H1 (cell line): ENCODE data around the gene PSKH1. TPM values are rescaled to one million over a fixed set of nuclear protein-coding genes. Genes with fewer than 3 reads are reported as not detected.

Experiments used
- CTCF ChIA-PET: fragments of 300-600 bp; sonication (Branson Sonifier 250); formaldehyde crosslinking; loops from one replicate; lab custom pipeline; 2021; ENCODE audit not compliant: partially characterized antibody; lab: Charles Lee
- POLR2A ChIA-PET: fragments of 300-600 bp; sonication (Branson Sonifier 250); formaldehyde crosslinking; loops from one replicate; lab custom pipeline; 2021; ENCODE audit warnings: inconsistent platforms; ENCODE audit not compliant: partially characterized antibody; lab: Charles Lee
- DNase-seq, 2 experiments: peaks; one replicate each; pipeline versions ENCODE4 v3.0.0 to v3.0.0-alpha.2; 2010 to 2022; ENCODE audit warnings: low spot score in 2 of 2, low read depth in 1 of 2, mixed read lengths in 1 of 2
- FAIRE-seq: peaks from 2 replicates; lab custom pipeline; 2011; peaks lifted over from hg19 to GRCh38; lab: Jason Lieb, UNC
- H2AFZ ChIP-seq: 2 replicates; pipeline ENCODE4 v1.8.1; 2012; ENCODE audit warnings: low read length, inconsistent platforms
- H2AK5ac ChIP-seq: 2 replicates; pipeline ENCODE4 v1.6.1; 2013; ENCODE audit warnings: low read depth, low read length
- H2BK120ac ChIP-seq: replicated peaks from 2 replicates; pipeline ENCODE3; 2013; ENCODE audit warnings: low read depth, low read length, inconsistent platforms
- H2BK12ac ChIP-seq: 2 replicates; pipeline ENCODE4 v1.6.1; 2013; ENCODE audit warnings: low read depth, low read length
- H2BK15ac ChIP-seq: 2 replicates; pipeline ENCODE4 v1.6.1; 2013; ENCODE audit warnings: low read length
- H2BK20ac ChIP-seq: 2 replicates; pipeline ENCODE4 v1.6.1; 2013; ENCODE audit warnings: low read length
- H2BK5ac ChIP-seq: 2 replicates; pipeline ENCODE4 v1.6.1; 2013; ENCODE audit warnings: low read depth, low read length
- H3K14ac ChIP-seq: 2 replicates; pipeline ENCODE4 v1.6.1; 2013; ENCODE audit warnings: inconsistent platforms; ENCODE audit not compliant: insufficient read length
- H3K18ac ChIP-seq: 2 replicates; pipeline ENCODE4 v1.6.1; 2013; ENCODE audit warnings: low read length; ENCODE audit errors: extremely low read depth
- H3K23ac ChIP-seq: 2 replicates; pipeline ENCODE4 v1.6.1; 2013; ENCODE audit warnings: inconsistent platforms; ENCODE audit not compliant: insufficient read length
- H3K23me2 ChIP-seq: 2 replicates; pipeline ENCODE4 v1.6.1; 2013; ENCODE audit warnings: low read depth, low read length
- H3K27ac ChIP-seq: 2 replicates; pipeline ENCODE4 v1.6.1; 2011; ENCODE audit warnings: low read depth, low read length, inconsistent platforms
- H3K27me3 ChIP-seq, 4 experiments: replicated peaks in 1 of 4; 1 replicate in 1 of 4; 2 replicates in 3 of 4; pipeline versions ENCODE4 v1.6.1 to v1.8.1; 2011 to 2013; ENCODE audit warnings: low read length in 3 of 4, mild to moderate bottlenecking in 3 of 4, inconsistent platforms in 2 of 4, mixed read lengths in 2 of 4, moderate library complexity in 1 of 4; ENCODE audit not compliant: control insufficient read depth in 3 of 4, insufficient read depth in 3 of 4; ENCODE audit errors: extremely low read depth in 1 of 4
- H3K36me3 ChIP-seq, 4 experiments: 2 replicates each; pipeline versions ENCODE4 v1.6.1 to v1.8.1; 2011 to 2013; ENCODE audit warnings: mild to moderate bottlenecking in 4 of 4, low read length in 3 of 4, moderate library complexity in 2 of 4, control low read depth in 1 of 4, inconsistent platforms in 1 of 4; ENCODE audit not compliant: insufficient read depth in 4 of 4, control insufficient read depth in 2 of 4
- H3K4ac ChIP-seq: replicated peaks from 2 replicates; pipeline ENCODE3; 2013; ENCODE audit warnings: low read length, low read depth, mixed read lengths, inconsistent platforms; ENCODE audit not compliant: insufficient read length
- H3K4me1 ChIP-seq, 4 experiments: replicated peaks in 1 of 4; 1 replicate in 1 of 4; 2 replicates in 3 of 4; pipeline versions ENCODE4 v1.6.1 to v1.8.1; 2011 to 2013; ENCODE audit warnings: low read length in 3 of 4, inconsistent platforms in 2 of 4, mixed read lengths in 1 of 4; ENCODE audit not compliant: insufficient read depth in 4 of 4, control insufficient read depth in 3 of 4
- H3K4me2 ChIP-seq, 2 experiments: 2 replicates each; pipeline versions ENCODE4 v1.6.1 to v1.8.1; 2011 to 2013; ENCODE audit warnings: low read depth in 2 of 2, low read length in 2 of 2, control low read depth in 1 of 2, inconsistent platforms in 1 of 2, mild to moderate bottlenecking in 1 of 2; ENCODE audit not compliant: insufficient read depth in 1 of 2
- H3K4me3 ChIP-seq, 4 experiments: fragments of 200-600, 300-600 bp in 1 of 4; sonication (generic), shearing (Covaris generic), sonication (Bioruptor Twin) in 1 of 4; 2 replicates each; pipeline versions ENCODE4 v1.5.1 to v1.8.1; 2011 to 2016; ENCODE audit warnings: low read length in 4 of 4, low read depth in 3 of 4, control low read depth in 2 of 4, inconsistent platforms in 2 of 4, mild to moderate bottlenecking in 2 of 4, mixed read lengths in 1 of 4, moderate library complexity in 1 of 4; ENCODE audit not compliant: insufficient read depth in 2 of 4; ENCODE audit errors: extremely low read depth in 1 of 4
- H3K56ac ChIP-seq: replicated peaks from 2 replicates; pipeline ENCODE3; 2013; ENCODE audit warnings: low read depth, mild to moderate bottlenecking, mixed read lengths, low read length, inconsistent platforms; ENCODE audit not compliant: insufficient read length
- H3K79me1 ChIP-seq: 2 replicates; pipeline ENCODE4 v1.6.1; 2013; ENCODE audit warnings: low read depth, low read length, control low read depth
- H3K79me2 ChIP-seq, 2 experiments: 2 replicates each; pipeline versions ENCODE4 v1.6.1 to v1.8.1; 2012 to 2013; ENCODE audit warnings: low read length in 2 of 2, mild to moderate bottlenecking in 2 of 2, inconsistent platforms in 1 of 2; ENCODE audit not compliant: insufficient read depth in 2 of 2, control insufficient read depth in 1 of 2
- H3K9ac ChIP-seq, 4 experiments: replicated peaks in 1 of 4; 1 replicate in 1 of 4; 2 replicates in 3 of 4; pipeline versions ENCODE4 v1.6.1 to v1.8.1; 2011 to 2013; ENCODE audit warnings: low read depth in 3 of 4, low read length in 3 of 4, control low read depth in 2 of 4, mild to moderate bottlenecking in 2 of 4, moderate library complexity in 2 of 4, inconsistent platforms in 1 of 4; ENCODE audit errors: extremely low read depth in 1 of 4
- H3K9me3 ChIP-seq, 2 experiments: 2 replicates each; pipeline versions ENCODE4 v1.6.1 to v1.8.1; 2012 to 2013; ENCODE audit warnings: mild to moderate bottlenecking in 2 of 2, moderate library complexity in 2 of 2, control low read depth in 1 of 2, inconsistent platforms in 1 of 2, low read depth in 1 of 2, low read length in 1 of 2, mixed read lengths in 1 of 2; ENCODE audit not compliant: insufficient read depth in 2 of 2
- H4K20me1 ChIP-seq, 2 experiments: replicated peaks in 1 of 2; 2 replicates each; pipeline versions ENCODE3 to v1.8.1; 2011 to 2013; ENCODE audit warnings: inconsistent platforms in 2 of 2, low read length in 2 of 2, mild to moderate bottlenecking in 1 of 2; ENCODE audit not compliant: insufficient read depth in 2 of 2, control insufficient read depth in 1 of 2
- H4K5ac ChIP-seq: 2 replicates; pipeline ENCODE4 v1.6.1; 2013; ENCODE audit warnings: low read length, low read depth, mixed read lengths, inconsistent platforms; ENCODE audit not compliant: insufficient read length
- H4K8ac ChIP-seq: 2 replicates; pipeline ENCODE4 v1.8.0; 2013; ENCODE audit warnings: mild to moderate bottlenecking, moderate library complexity, low read length, inconsistent platforms; ENCODE audit not compliant: insufficient read depth; ENCODE audit errors: extremely low read depth
- H4K91ac ChIP-seq: replicated peaks from 2 replicates; pipeline ENCODE3; 2013; ENCODE audit warnings: low read length, mixed read lengths, inconsistent platforms; ENCODE audit not compliant: insufficient read length
- NRF1 ChIP-seq: IDR thresholded peaks from 2 replicates; pipeline ENCODE4 v1.6.1; 2011; ENCODE audit warnings: mild to moderate bottlenecking, low read depth, low read length, improper control_type of control experiment
- SRF ChIP-seq: IDR thresholded peaks from 2 replicates; pipeline ENCODE4 v1.6.1; 2011; ENCODE audit warnings: mild to moderate bottlenecking, low read depth, low read length, moderate library complexity
- TAF1 ChIP-seq: IDR thresholded peaks from 2 replicates; pipeline ENCODE4 v1.6.1; 2011; ENCODE audit warnings: mild to moderate bottlenecking, low read depth, low read length
- WGBS, 2 experiments: shearing (Covaris generic) in 1 of 2; methylation state at CpG; one replicate each; pipeline versions ENCODE4 v1.1.6 to v1.1.7; 2013 to 2015; ENCODE audit warnings: low lambda C conversion rate in 2 of 2, mixed read lengths in 2 of 2, inconsistent platforms in 1 of 2, low coverage in 1 of 2, missing lambda C conversion rate in 1 of 2; ENCODE audit not compliant: insufficient replicate concordance in 2 of 2, insufficient coverage in 1 of 2, insufficient read length in 1 of 2; ENCODE audit errors: extremely low coverage in 1 of 2, missing lambda C conversion rate in 1 of 2; 5-methylcytosine and 5-hydroxymethylcytosine counted together
- polyA plus RNA-seq, 7 experiments: library from polyadenylated mRNA; depleted of rRNA in 3 of 7; stranded (reverse) in 5 of 7; unstranded in 2 of 7; fragments of >200 nt in 5 of 7; fragments of 200-250 nt in 2 of 7; gene quantifications; 1 replicate in 5 of 7; 2 replicates in 1 of 7; 4 replicates in 1 of 7; pipeline versions ENCODE4 v1.2.1 to v1.2.3, GENCODE V29; 2011 to 2013; ENCODE audit warnings: missing spikeins in 2 of 7, mixed read lengths in 2 of 7
- total RNA-seq: library from RNA; stranded (reverse); fragmentation: NEBNext Ultra II Directional; extraction: Animal tissue kit (Norgen Biotek cat#: 25700); gene quantifications from 2 replicates; pipeline ENCODE4 v1.2.1, GENCODE V29; 2021

PSKH1 gene
- total and polyA plus RNA-seq, 2 of the 8 experiments (the other 6 are each of a cell fraction or from before 2014, with no cell fraction given), result 24.8 to 51.0 TPM

DNA sequence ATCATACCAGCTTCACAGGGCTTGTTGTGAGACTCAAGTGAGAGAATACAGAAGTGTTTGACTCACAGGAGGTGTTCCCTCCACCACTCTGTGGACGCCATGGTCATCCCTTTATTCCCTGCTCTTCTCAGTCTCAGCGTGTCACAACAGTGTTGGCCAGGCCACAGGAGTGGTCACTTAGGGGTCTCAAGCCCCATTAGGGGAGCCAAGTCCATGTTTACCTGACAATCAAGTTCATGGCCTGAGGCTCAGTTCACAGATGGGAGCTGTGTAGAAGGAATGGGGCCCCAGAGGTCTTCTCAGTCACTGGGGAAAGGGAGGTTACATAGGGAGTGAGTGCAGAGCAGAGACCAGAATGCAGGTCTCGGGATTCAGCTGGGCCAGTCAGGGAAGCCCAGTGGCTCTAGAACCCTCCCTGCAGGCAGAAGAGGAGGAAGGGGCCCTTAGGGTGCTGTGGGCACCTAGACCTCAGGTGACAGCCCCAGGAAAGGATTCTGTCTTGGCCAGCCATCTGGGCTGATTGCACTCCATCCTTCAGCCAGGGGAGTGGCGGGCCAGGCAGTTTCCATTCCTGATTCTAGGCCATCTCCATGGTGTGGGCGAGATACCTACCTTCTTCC, 36.0 kb upstream of the PSKH1 start:
- peak overlapping the region; percentile 75 for H3K27ac ChIP-seq
- H2AK5ac ChIP-seq, result no peak overlapping the region; the same call in 1 of the 2 replicates
- H4K20me1 ChIP-seq, result peaks cover 32 to 51% of the 10 kb centered on the region in 2 experiments
- peak overlapping the region; percentile 8; the same call in 1 of the 2 replicates for H2BK5ac ChIP-seq
- no peak overlapping the region for H4K5ac ChIP-seq
- H2BK20ac ChIP-seq, result no peak overlapping the region
- peaks cover 42 to 94% of the 10 kb centered on the region in 2 experiments for H3K79me2 ChIP-seq
- POLR2A ChIA-PET, result interaction anchor here (1.0 to 2.9 kb wide), 4 partner anchors 9 to 228 kb away, joined by 3 to 27 read pairs (median 3); partner anchors contain the start of genes CENPT, NFATC3 and NUTF2
- H2BK120ac ChIP-seq, result no peak overlapping the region
- peak overlapping the region; percentile 21; the same call in 1 of the 2 replicates for H2BK12ac ChIP-seq
- no peak overlapping the region; the same call in 1 of the 2 replicates for H3K18ac ChIP-seq
- H3K79me1 ChIP-seq, result peaks cover 37% of the 10 kb centered on the region
- 82% methylated on average over 5 of the region's 5 CpGs; no CpG with 5 or more reads in 1 of the 2 experiments for WGBS, 2 experiments
- no peak for DNase-seq
- no peak overlapping the region for H3K23ac ChIP-seq
- peak overlapping the region; percentile 43 to 60; a peak in 3 of 4 replicates for H3K4me2 ChIP-seq
- no peaks in the 10 kb centered on the region for H3K23me2 ChIP-seq
- no peak overlapping the region for H2AFZ ChIP-seq
- no peak for FAIRE-seq
- no peaks in the 10 kb centered on the region for H3K9me3 ChIP-seq
- no peak for TF ChIP-seq NRF1
- TF ChIP-seq SRF, result no peak
- TF ChIP-seq TAF1, result 0 out of 2 replicates have a peak, but pooled peaks have one; percentile 1
- TF ChIP-seq, all 59 proteins: peak for 1
- Histone ChIP-seq H3K14ac (no peak overlapping the region), H3K56ac (no peak overlapping the region), H3K9ac (peak overlapping the region in 1 of 4 experiments; percentile 44; a peak in 2 of 7 replicates), H3K36me3 (peaks cover 0 to 13% (median 4%) of the 10 kb centered on the region in 4 experiments; a peak in 3 of 8 replicates), H4K91ac (no peak overlapping the region), H3K4ac (no peak overlapping the region), H3K4me1 (peaks cover 8 to 15% (median 13%) of the 10 kb centered on the region in 4 experiments), H3K27me3 (no peaks in the 10 kb centered on the region), H2BK15ac (no peak overlapping the region), H4K8ac (no peak overlapping the region), H3K4me3 (no peak overlapping the region; a peak in 1 of 8 replicates)
- CTCF ChIA-PET, result interaction anchor here (0.6 to 3.5 kb wide), 10 partner anchors 12 to 194 kb away, joined by 3 to 20 read pairs (median 3); partner anchors contain the start of gene NRN1L
